H1 (cell line): Measurements from ENCODE around the gene FUT2. TPM values are rescaled to one million over a fixed set of nuclear protein-coding genes. Genes with fewer than 3 reads are reported as not detected.
A peak's percentile ranks its signal among the peaks of the same experiment; 100 is the strongest.

Experiments used
- CTCF ChIA-PET: fragments of 300-600 bp; sonication (Branson Sonifier 250); formaldehyde crosslinking; loops from one replicate; lab custom pipeline; 2021; ENCODE audit not compliant: partially characterized antibody; lab: Charles Lee
- POLR2A ChIA-PET: fragments of 300-600 bp; sonication (Branson Sonifier 250); formaldehyde crosslinking; loops from one replicate; lab custom pipeline; 2021; ENCODE audit warnings: inconsistent platforms; ENCODE audit not compliant: partially characterized antibody; lab: Charles Lee
- DNase-seq, 2 experiments: peaks; one replicate each; pipeline versions ENCODE4 v3.0.0 to v3.0.0-alpha.2; 2010 to 2022; ENCODE audit warnings: low spot score in 2 of 2, low read depth in 1 of 2, mixed read lengths in 1 of 2
- FAIRE-seq: peaks from 2 replicates; lab custom pipeline; 2011; peaks lifted over from hg19 to GRCh38; lab: Jason Lieb, UNC
- H2AFZ ChIP-seq: 2 replicates; pipeline ENCODE4 v1.8.1; 2012; ENCODE audit warnings: low read length, inconsistent platforms
- H2AK5ac ChIP-seq: 2 replicates; pipeline ENCODE4 v1.6.1; 2013; ENCODE audit warnings: low read depth, low read length
- H2BK120ac ChIP-seq: replicated peaks from 2 replicates; pipeline ENCODE3; 2013; ENCODE audit warnings: low read depth, low read length, inconsistent platforms
- H2BK12ac ChIP-seq: 2 replicates; pipeline ENCODE4 v1.6.1; 2013; ENCODE audit warnings: low read depth, low read length
- H2BK15ac ChIP-seq: 2 replicates; pipeline ENCODE4 v1.6.1; 2013; ENCODE audit warnings: low read length
- H2BK20ac ChIP-seq: 2 replicates; pipeline ENCODE4 v1.6.1; 2013; ENCODE audit warnings: low read length
- H2BK5ac ChIP-seq: 2 replicates; pipeline ENCODE4 v1.6.1; 2013; ENCODE audit warnings: low read depth, low read length
- H3K14ac ChIP-seq: 2 replicates; pipeline ENCODE4 v1.6.1; 2013; ENCODE audit warnings: inconsistent platforms; ENCODE audit not compliant: insufficient read length
- H3K18ac ChIP-seq: 2 replicates; pipeline ENCODE4 v1.6.1; 2013; ENCODE audit warnings: low read length; ENCODE audit errors: extremely low read depth
- H3K23ac ChIP-seq: 2 replicates; pipeline ENCODE4 v1.6.1; 2013; ENCODE audit warnings: inconsistent platforms; ENCODE audit not compliant: insufficient read length
- H3K23me2 ChIP-seq: 2 replicates; pipeline ENCODE4 v1.6.1; 2013; ENCODE audit warnings: low read depth, low read length
- H3K27ac ChIP-seq: 2 replicates; pipeline ENCODE4 v1.6.1; 2011; ENCODE audit warnings: low read depth, low read length, inconsistent platforms
- H3K27me3 ChIP-seq, 4 experiments: replicated peaks in 1 of 4; 1 replicate in 1 of 4; 2 replicates in 3 of 4; pipeline versions ENCODE4 v1.6.1 to v1.8.1; 2011 to 2013; ENCODE audit warnings: low read length in 3 of 4, mild to moderate bottlenecking in 3 of 4, inconsistent platforms in 2 of 4, mixed read lengths in 2 of 4, moderate library complexity in 1 of 4; ENCODE audit not compliant: control insufficient read depth in 3 of 4, insufficient read depth in 3 of 4; ENCODE audit errors: extremely low read depth in 1 of 4
- H3K36me3 ChIP-seq, 4 experiments: 2 replicates each; pipeline versions ENCODE4 v1.6.1 to v1.8.1; 2011 to 2013; ENCODE audit warnings: mild to moderate bottlenecking in 4 of 4, low read length in 3 of 4, moderate library complexity in 2 of 4, control low read depth in 1 of 4, inconsistent platforms in 1 of 4; ENCODE audit not compliant: insufficient read depth in 4 of 4, control insufficient read depth in 2 of 4
- H3K4ac ChIP-seq: replicated peaks from 2 replicates; pipeline ENCODE3; 2013; ENCODE audit warnings: low read length, low read depth, mixed read lengths, inconsistent platforms; ENCODE audit not compliant: insufficient read length
- H3K4me1 ChIP-seq, 4 experiments: replicated peaks in 1 of 4; 1 replicate in 1 of 4; 2 replicates in 3 of 4; pipeline versions ENCODE4 v1.6.1 to v1.8.1; 2011 to 2013; ENCODE audit warnings: low read length in 3 of 4, inconsistent platforms in 2 of 4, mixed read lengths in 1 of 4; ENCODE audit not compliant: insufficient read depth in 4 of 4, control insufficient read depth in 3 of 4
- H3K4me2 ChIP-seq, 2 experiments: 2 replicates each; pipeline versions ENCODE4 v1.6.1 to v1.8.1; 2011 to 2013; ENCODE audit warnings: low read depth in 2 of 2, low read length in 2 of 2, control low read depth in 1 of 2, inconsistent platforms in 1 of 2, mild to moderate bottlenecking in 1 of 2; ENCODE audit not compliant: insufficient read depth in 1 of 2
- H3K4me3 ChIP-seq, 4 experiments: fragments of 200-600, 300-600 bp in 1 of 4; sonication (generic), shearing (Covaris generic), sonication (Bioruptor Twin) in 1 of 4; 2 replicates each; pipeline versions ENCODE4 v1.5.1 to v1.8.1; 2011 to 2016; ENCODE audit warnings: low read length in 4 of 4, low read depth in 3 of 4, control low read depth in 2 of 4, inconsistent platforms in 2 of 4, mild to moderate bottlenecking in 2 of 4, mixed read lengths in 1 of 4, moderate library complexity in 1 of 4; ENCODE audit not compliant: insufficient read depth in 2 of 4; ENCODE audit errors: extremely low read depth in 1 of 4
- H3K56ac ChIP-seq: replicated peaks from 2 replicates; pipeline ENCODE3; 2013; ENCODE audit warnings: low read depth, mild to moderate bottlenecking, mixed read lengths, low read length, inconsistent platforms; ENCODE audit not compliant: insufficient read length
- H3K79me1 ChIP-seq: 2 replicates; pipeline ENCODE4 v1.6.1; 2013; ENCODE audit warnings: low read depth, low read length, control low read depth
- H3K79me2 ChIP-seq, 2 experiments: 2 replicates each; pipeline versions ENCODE4 v1.6.1 to v1.8.1; 2012 to 2013; ENCODE audit warnings: low read length in 2 of 2, mild to moderate bottlenecking in 2 of 2, inconsistent platforms in 1 of 2; ENCODE audit not compliant: insufficient read depth in 2 of 2, control insufficient read depth in 1 of 2
- H3K9ac ChIP-seq, 4 experiments: replicated peaks in 1 of 4; 1 replicate in 1 of 4; 2 replicates in 3 of 4; pipeline versions ENCODE4 v1.6.1 to v1.8.1; 2011 to 2013; ENCODE audit warnings: low read depth in 3 of 4, low read length in 3 of 4, control low read depth in 2 of 4, mild to moderate bottlenecking in 2 of 4, moderate library complexity in 2 of 4, inconsistent platforms in 1 of 4; ENCODE audit errors: extremely low read depth in 1 of 4
- H3K9me3 ChIP-seq, 2 experiments: 2 replicates each; pipeline versions ENCODE4 v1.6.1 to v1.8.1; 2012 to 2013; ENCODE audit warnings: mild to moderate bottlenecking in 2 of 2, moderate library complexity in 2 of 2, control low read depth in 1 of 2, inconsistent platforms in 1 of 2, low read depth in 1 of 2, low read length in 1 of 2, mixed read lengths in 1 of 2; ENCODE audit not compliant: insufficient read depth in 2 of 2
- H4K20me1 ChIP-seq, 2 experiments: replicated peaks in 1 of 2; 2 replicates each; pipeline versions ENCODE3 to v1.8.1; 2011 to 2013; ENCODE audit warnings: inconsistent platforms in 2 of 2, low read length in 2 of 2, mild to moderate bottlenecking in 1 of 2; ENCODE audit not compliant: insufficient read depth in 2 of 2, control insufficient read depth in 1 of 2
- H4K5ac ChIP-seq: 2 replicates; pipeline ENCODE4 v1.6.1; 2013; ENCODE audit warnings: low read length, low read depth, mixed read lengths, inconsistent platforms; ENCODE audit not compliant: insufficient read length
- H4K8ac ChIP-seq: 2 replicates; pipeline ENCODE4 v1.8.0; 2013; ENCODE audit warnings: mild to moderate bottlenecking, moderate library complexity, low read length, inconsistent platforms; ENCODE audit not compliant: insufficient read depth; ENCODE audit errors: extremely low read depth
- H4K91ac ChIP-seq: replicated peaks from 2 replicates; pipeline ENCODE3; 2013; ENCODE audit warnings: low read length, mixed read lengths, inconsistent platforms; ENCODE audit not compliant: insufficient read length
- ATF3 ChIP-seq: IDR thresholded peaks from 2 replicates; pipeline ENCODE4 v1.6.1; 2011; ENCODE audit warnings: low read depth, mild to moderate bottlenecking, low read length; ENCODE audit not compliant: insufficient read depth
- CTBP2 ChIP-seq: IDR thresholded peaks from 2 replicates; pipeline ENCODE4 v1.7.0; 2011; ENCODE audit warnings: borderline replicate concordance, mild to moderate bottlenecking, moderate library complexity, mixed read lengths, low read length; ENCODE audit not compliant: insufficient read depth, insufficient read length
- FOSL1 ChIP-seq: IDR thresholded peaks from 2 replicates; pipeline ENCODE4 v1.6.1; 2011; ENCODE audit warnings: mild to moderate bottlenecking, low read depth, low read length, moderate library complexity; ENCODE audit not compliant: insufficient read depth
- KDM1A ChIP-seq: fragments of 200-600, 300-600 bp; sonication (generic); IDR thresholded peaks from 2 replicates; pipeline ENCODE4 v1.7.1; 2016; ENCODE audit warnings: mild to moderate bottlenecking, low read length, borderline replicate concordance
- MAFK ChIP-seq: IDR thresholded peaks from 2 replicates; pipeline ENCODE4 v1.6.1; 2012; ENCODE audit warnings: low read depth, mild to moderate bottlenecking, improper control_type of control experiment, low read length
- MAX ChIP-seq: IDR thresholded peaks from 2 replicates; pipeline ENCODE4 v1.6.1; 2012; ENCODE audit warnings: inconsistent platforms
- POU5F1 ChIP-seq: IDR thresholded peaks from 2 replicates; pipeline ENCODE4 v1.6.1; 2011; ENCODE audit warnings: low read depth, mild to moderate bottlenecking, low read length, moderate library complexity
- RAD21 ChIP-seq, 2 experiments: IDR thresholded peaks in 1 of 2; conservative IDR thresholded peaks in 1 of 2; 2 replicates each; pipeline ENCODE4 v1.6.1; 2011; ENCODE audit warnings: low read depth in 2 of 2, low read length in 2 of 2, improper control_type of control experiment in 1 of 2, inconsistent platforms in 1 of 2, mild to moderate bottlenecking in 1 of 2, moderate library complexity in 1 of 2
- RFX5 ChIP-seq: IDR thresholded peaks from 2 replicates; pipeline ENCODE4 v1.6.1; 2011; ENCODE audit warnings: low read depth, low read length, improper control_type of control experiment, borderline replicate concordance
- SIRT6 ChIP-seq: IDR thresholded peaks from one replicate; pipeline ENCODE4 v1.7.1; 2012; ENCODE audit warnings: low read length, inconsistent platforms
- SIX5 ChIP-seq: IDR thresholded peaks from 2 replicates; pipeline ENCODE4 v1.6.1; 2011; ENCODE audit warnings: mild to moderate bottlenecking, low read depth, low read length
- SP1 ChIP-seq: IDR thresholded peaks from 2 replicates; pipeline ENCODE4 v1.6.1; 2011; ENCODE audit warnings: low read depth, low read length
- YY1 ChIP-seq: IDR thresholded peaks from 2 replicates; pipeline ENCODE4 v1.6.1; 2011; ENCODE audit warnings: low read depth, mild to moderate bottlenecking, low read length
- WGBS, 2 experiments: shearing (Covaris generic) in 1 of 2; methylation state at CpG; one replicate each; pipeline versions ENCODE4 v1.1.6 to v1.1.7; 2013 to 2015; ENCODE audit warnings: low lambda C conversion rate in 2 of 2, mixed read lengths in 2 of 2, inconsistent platforms in 1 of 2, low coverage in 1 of 2, missing lambda C conversion rate in 1 of 2; ENCODE audit not compliant: insufficient replicate concordance in 2 of 2, insufficient coverage in 1 of 2, insufficient read length in 1 of 2; ENCODE audit errors: extremely low coverage in 1 of 2, missing lambda C conversion rate in 1 of 2; 5-methylcytosine and 5-hydroxymethylcytosine counted together
- polyA plus RNA-seq, 7 experiments: library from polyadenylated mRNA; depleted of rRNA in 3 of 7; stranded (reverse) in 5 of 7; unstranded in 2 of 7; fragments of >200 nt in 5 of 7; fragments of 200-250 nt in 2 of 7; gene quantifications; 1 replicate in 5 of 7; 2 replicates in 1 of 7; 4 replicates in 1 of 7; pipeline versions ENCODE4 v1.2.1 to v1.2.3, GENCODE V29; 2011 to 2013; ENCODE audit warnings: missing spikeins in 2 of 7, mixed read lengths in 2 of 7
- total RNA-seq: library from RNA; stranded (reverse); fragmentation: NEBNext Ultra II Directional; extraction: Animal tissue kit (Norgen Biotek cat#: 25700); gene quantifications from 2 replicates; pipeline ENCODE4 v1.2.1, GENCODE V29; 2021

FUT2 gene
- total and polyA plus RNA-seq, 2 of the 8 experiments (the other 6 are each of a cell fraction or from before 2014, with no cell fraction given), result 5.0 to 5.6 TPM

GRCh38 chr19:48651683-48652048 lies 44.1 kb upstream of the FUT2 start:
- Histone ChIP-seq H3K4me1 (peaks cover 0 to 2% (median 0%) of the 10 kb centered on the region in 4 experiments; a peak in 2 of 7 replicates), H4K20me1 (no peaks in the 10 kb centered on the region), H3K9ac (no peak overlapping the region), H4K8ac (peak overlapping the region; percentile 57; the same call in 1 of the 2 replicates), H3K18ac (no peak overlapping the region), H2BK12ac (peak overlapping the region; percentile 60; the same call in 1 of the 2 replicates), H3K14ac (no peak overlapping the region), H3K23ac (no peak overlapping the region), H2AFZ (peak overlapping the region; percentile 21; the same call in 1 of the 2 replicates), H2BK120ac (no peak overlapping the region), H2BK20ac (0 out of 2 replicates have a peak overlapping the region, but pooled peaks have one; percentile 72), H3K27me3 (no peaks in the 10 kb centered on the region), H3K79me2 (no peaks in the 10 kb centered on the region), H3K4me3 (no peak overlapping the region), H3K23me2 (no peaks in the 10 kb centered on the region), H4K91ac (no peak overlapping the region), H2AK5ac (no peak overlapping the region), H2BK15ac (peak overlapping the region; percentile 95), H3K27ac (no peak overlapping the region), H2BK5ac (no peak overlapping the region), H4K5ac (no peak overlapping the region), H3K36me3 (no peaks in the 10 kb centered on the region), H3K79me1 (no peaks in the 10 kb centered on the region), H3K9me3 (0 out of 4 replicates have a peak, but pooled peaks cover 0 to 3% of the 10 kb centered on the region in 2 experiments), H3K56ac (no peak overlapping the region), H3K4ac (no peak overlapping the region), H3K4me2 (no peak overlapping the region)
- 90% methylated on average over 5 of the region's 5 CpGs; no CpG with 5 or more reads in 1 of the 2 experiments for WGBS, 2 experiments
- POLR2A ChIA-PET, result interaction anchor here (0.7 kb wide), 2 partner anchors 267 to 836 kb away, joined by 3 read pairs; no protein-coding TSS in a partner anchor
- CTCF ChIA-PET, result interaction anchor here (1.2 to 1.6 kb wide), 2 partner anchors 22 to 118 kb away, joined by 3 to 5 read pairs; partner anchors contain the start of gene NTN5
- FAIRE-seq (no peak), DNase-seq (no peak)
- TF ChIP-seq KDM1A (no peak), RFX5 (no peak), MAFK (no peak), SP1 (no peak), YY1 (no peak), SIX5 (no peak), SIRT6 (no peak), RAD21 (IDR thresholded peaks at IDR 0.05 in 1 of 2, conservative IDR thresholded peaks at IDR 0.05 in 1 of 2; ENCODE audit: low read depth in 2 of 2, low read length in 2 of 2) (no peak), CTBP2 (no peak), ATF3 (no peak), POU5F1 (no peak), FOSL1 (no peak), MAX (no peak)
